ENCODE measurements around the gene RRP15.
"Not testable (repeated sequence)": the region's sequence is repeated elsewhere in the genome, so short reads cannot be mapped to it uniquely, and the experiment has no call there.

The RRP15 gene

DNA sequence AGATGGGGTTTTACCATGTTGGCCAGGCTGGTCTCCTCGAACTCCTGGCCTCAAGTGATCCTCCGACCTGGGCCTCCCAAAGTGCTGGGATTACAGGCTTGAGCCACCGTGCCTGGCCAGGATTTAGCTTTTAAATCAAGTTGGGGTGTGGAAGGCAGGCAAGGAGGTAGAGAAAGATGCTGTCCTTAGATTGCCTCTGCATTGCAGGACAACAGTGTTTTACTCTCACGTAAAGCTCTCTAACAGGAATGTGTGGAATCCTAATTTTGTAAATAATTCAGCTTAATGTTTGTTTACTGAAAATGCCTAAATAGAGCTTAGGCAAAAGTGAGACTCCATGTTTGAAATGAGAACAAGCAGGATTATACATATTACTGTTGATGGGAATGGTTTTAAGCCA, 30.5 kb downstream of the RRP15 start:
- Histone ChIP-seq H3K4me1 (ENCODE audit: insufficient read depth, low read length, poor library complexity, severe bottlenecking) (no peaks in the 10 kb centered on the region), H3K9me3 (ENCODE audit: insufficient read depth, low read depth, low read length) (no peaks in the 10 kb centered on the region), H4K20me1 (ENCODE audit: insufficient read depth, low read length, poor library complexity, severe bottlenecking) (no peaks in the 10 kb centered on the region), H3K9ac (ENCODE audit: low read depth, low read length, poor library complexity, severe bottlenecking) (no peak overlapping the region), H3K27me3 (ENCODE audit: insufficient read depth, low read length, poor library complexity, severe bottlenecking) (no peaks in the 10 kb centered on the region), H3K9me2 (replicated peaks; ENCODE audit: low read depth, low read length) (no peaks in the 10 kb centered on the region), H3K4me3 (ENCODE audit: low read length, poor library complexity, severe bottlenecking) (no peak overlapping the region), H3K79me2 (ENCODE audit: insufficient read depth, low read length) (no peaks in the 10 kb centered on the region), H2AFZ (ENCODE audit: low read length) (no peak overlapping the region), H3K4me2 (ENCODE audit: low read depth, low read length, poor library complexity, severe bottlenecking) (no peak overlapping the region), H3F3A (ENCODE audit: low read depth) (no peaks in the 10 kb centered on the region), H3K36me3 (ENCODE audit: insufficient read depth, low read length) (peaks cover 27% of the 10 kb centered on the region; the same call in 1 of the 2 replicates)
- TF ChIP-seq EZH2phosphoT487 (IDR thresholded peaks at IDR 0.05; ENCODE audit: borderline replicate concordance): no peak
- TF ChIP-seq, protein P1, sequence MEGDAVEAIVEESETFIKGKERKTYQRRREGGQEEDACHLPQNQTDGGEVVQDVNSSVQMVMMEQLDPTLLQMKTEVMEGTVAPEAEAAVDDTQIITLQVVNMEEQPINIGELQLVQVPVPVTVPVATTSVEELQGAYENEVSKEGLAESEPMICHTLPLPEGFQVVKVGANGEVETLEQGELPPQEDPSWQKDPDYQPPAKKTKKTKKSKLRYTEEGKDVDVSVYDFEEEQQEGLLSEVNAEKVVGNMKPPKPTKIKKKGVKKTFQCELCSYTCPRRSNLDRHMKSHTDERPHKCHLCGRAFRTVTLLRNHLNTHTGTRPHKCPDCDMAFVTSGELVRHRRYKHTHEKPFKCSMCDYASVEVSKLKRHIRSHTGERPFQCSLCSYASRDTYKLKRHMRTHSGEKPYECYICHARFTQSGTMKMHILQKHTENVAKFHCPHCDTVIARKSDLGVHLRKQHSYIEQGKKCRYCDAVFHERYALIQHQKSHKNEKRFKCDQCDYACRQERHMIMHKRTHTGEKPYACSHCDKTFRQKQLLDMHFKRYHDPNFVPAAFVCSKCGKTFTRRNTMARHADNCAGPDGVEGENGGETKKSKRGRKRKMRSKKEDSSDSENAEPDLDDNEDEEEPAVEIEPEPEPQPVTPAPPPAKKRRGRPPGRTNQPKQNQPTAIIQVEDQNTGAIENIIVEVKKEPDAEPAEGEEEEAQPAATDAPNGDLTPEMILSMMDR (conservative IDR thresholded peaks at IDR 0.05; ENCODE audit: low read length): no peak

DNA sequence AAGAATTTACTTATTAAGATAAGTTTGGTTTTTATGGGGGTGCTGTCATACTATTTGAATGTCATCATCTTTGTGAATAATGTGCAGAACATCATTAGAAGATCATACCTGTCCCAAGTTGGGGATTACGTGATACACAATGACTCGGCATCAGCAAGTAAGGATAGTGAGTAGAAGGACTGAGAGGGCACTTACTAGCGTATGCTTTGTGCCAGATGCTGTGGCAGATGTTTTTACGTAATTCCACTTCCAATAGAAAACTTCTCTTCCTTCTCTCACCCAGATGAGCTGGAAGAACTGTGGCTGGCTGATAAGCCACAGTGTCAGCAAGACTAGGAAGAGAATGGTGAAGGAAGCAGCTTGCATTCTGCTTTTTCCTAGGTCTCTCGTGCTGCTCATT, 32.0 kb downstream of the RRP15 start:
- no peak overlapping the region for H2AFZ ChIP-seq (ENCODE audit: low read length)
- no peaks in the 10 kb centered on the region for H4K20me1 ChIP-seq (ENCODE audit: insufficient read depth, low read length, poor library complexity, severe bottlenecking)
- no peaks in the 10 kb centered on the region for H3K4me1 ChIP-seq (ENCODE audit: insufficient read depth, low read length, poor library complexity, severe bottlenecking)
- no peaks in the 10 kb centered on the region for H3F3A ChIP-seq (ENCODE audit: low read depth)
- H3K4me3 ChIP-seq (ENCODE audit: low read length, poor library complexity, severe bottlenecking): no peak overlapping the region
- H3K27me3 ChIP-seq (ENCODE audit: insufficient read depth, low read length, poor library complexity, severe bottlenecking): no peaks in the 10 kb centered on the region
- H3K79me2 ChIP-seq (ENCODE audit: insufficient read depth, low read length): no peaks in the 10 kb centered on the region
- H3K36me3 ChIP-seq (ENCODE audit: insufficient read depth, low read length): peaks cover 14% of the 10 kb centered on the region; the same call in 1 of the 2 replicates
- no peak overlapping the region for H3K9ac ChIP-seq (ENCODE audit: low read depth, low read length, poor library complexity, severe bottlenecking)
- no peaks in the 10 kb centered on the region for H3K9me2 ChIP-seq (replicated peaks; ENCODE audit: low read depth, low read length)
- TF ChIP-seq, protein P1 (conservative IDR thresholded peaks at IDR 0.05; ENCODE audit: low read length): no peak
- H3K4me2 ChIP-seq (ENCODE audit: low read depth, low read length, poor library complexity, severe bottlenecking): no peak overlapping the region
- no peaks in the 10 kb centered on the region for H3K9me3 ChIP-seq (ENCODE audit: insufficient read depth, low read depth, low read length)

DNA sequence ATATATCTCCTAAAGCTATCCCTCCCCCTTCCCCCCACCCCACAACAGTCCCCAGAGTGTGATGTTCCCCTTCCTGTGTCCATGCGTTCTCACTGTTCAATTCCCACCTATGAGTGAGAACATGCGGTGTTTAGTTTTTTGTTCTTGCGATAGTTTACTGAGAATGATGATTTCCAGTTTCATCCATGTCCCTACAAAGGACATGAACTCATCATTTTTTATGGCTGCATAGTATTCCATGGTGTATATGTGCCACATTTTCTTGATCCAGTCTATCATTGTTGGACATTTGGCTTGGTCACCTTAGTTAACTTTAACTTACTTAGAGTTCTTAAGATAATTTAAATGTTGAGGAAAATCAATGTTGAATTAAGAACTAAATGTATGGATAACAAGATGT, 35.1 kb downstream of the RRP15 start:
- H3K79me2 ChIP-seq (ENCODE audit: insufficient read depth, low read length); H3F3A ChIP-seq (ENCODE audit: low read depth); H3K4me2 ChIP-seq (ENCODE audit: low read depth, low read length, poor library complexity, severe bottlenecking); H3K9me2 ChIP-seq (replicated peaks; ENCODE audit: low read depth, low read length); H4K20me1 ChIP-seq (ENCODE audit: insufficient read depth, low read length, poor library complexity, severe bottlenecking); H3K4me3 ChIP-seq (ENCODE audit: low read length, poor library complexity, severe bottlenecking); H2AFZ ChIP-seq (ENCODE audit: low read length); H3K4me1 ChIP-seq (ENCODE audit: insufficient read depth, low read length, poor library complexity, severe bottlenecking); H3K9ac ChIP-seq (ENCODE audit: low read depth, low read length, poor library complexity, severe bottlenecking); H3K9me3 ChIP-seq (ENCODE audit: insufficient read depth, low read depth, low read length); H3K27me3 ChIP-seq (ENCODE audit: insufficient read depth, low read length, poor library complexity, severe bottlenecking): not testable (repeated sequence)
- H3K36me3 ChIP-seq (ENCODE audit: insufficient read depth, low read length): peaks cover 26% of the 10 kb centered on the region; the same call in 1 of the 2 replicates

DNA sequence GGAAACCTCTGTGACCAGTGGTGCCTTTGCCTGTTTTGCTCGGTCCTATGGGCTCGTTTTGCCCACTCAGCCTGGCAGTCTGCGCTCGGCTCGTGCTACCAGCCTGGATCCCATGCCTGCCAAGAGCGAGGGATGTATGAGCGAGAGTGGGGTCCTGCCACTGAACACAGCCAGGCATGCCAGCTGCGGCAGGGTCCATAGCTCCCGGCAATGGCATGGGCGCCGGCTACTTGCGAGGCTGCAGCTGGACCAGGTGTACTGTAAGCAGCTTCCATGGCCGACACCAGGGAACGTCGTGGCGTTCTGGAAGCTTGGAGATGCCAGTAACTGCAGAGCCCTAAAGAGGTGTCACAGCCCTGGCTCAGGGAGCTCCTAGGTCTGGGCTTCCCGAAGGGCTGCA, 37.7 kb downstream of the RRP15 start:
- Histone ChIP-seq H3K27me3 (ENCODE audit: insufficient read depth, low read length, poor library complexity, severe bottlenecking) (no peaks in the 10 kb centered on the region), H3K9me3 (ENCODE audit: insufficient read depth, low read depth, low read length) (no peaks in the 10 kb centered on the region), H3K36me3 (ENCODE audit: insufficient read depth, low read length) (peaks cover 23% of the 10 kb centered on the region; the same call in 1 of the 2 replicates), H3K4me3 (ENCODE audit: low read length, poor library complexity, severe bottlenecking) (no peak overlapping the region), H3K9me2 (replicated peaks; ENCODE audit: low read depth, low read length) (no peaks in the 10 kb centered on the region), H2AFZ (ENCODE audit: low read length) (no peak overlapping the region), H3F3A (ENCODE audit: low read depth) (no peaks in the 10 kb centered on the region), H3K4me2 (ENCODE audit: low read depth, low read length, poor library complexity, severe bottlenecking) (no peak overlapping the region), H4K20me1 (ENCODE audit: insufficient read depth, low read length, poor library complexity, severe bottlenecking) (no peaks in the 10 kb centered on the region), H3K79me2 (ENCODE audit: insufficient read depth, low read length) (no peaks in the 10 kb centered on the region), H3K9ac (ENCODE audit: low read depth, low read length, poor library complexity, severe bottlenecking) (no peak overlapping the region), H3K4me1 (ENCODE audit: insufficient read depth, low read length, poor library complexity, severe bottlenecking) (no peaks in the 10 kb centered on the region)
- no peak for TF ChIP-seq EZH2phosphoT487 (IDR thresholded peaks at IDR 0.05; ENCODE audit: borderline replicate concordance)
- TF ChIP-seq, protein P1 (conservative IDR thresholded peaks at IDR 0.05; ENCODE audit: low read length): no peak
